DMS114 treated with DMSO at 0.1 percent for 48 hours (cell line): ENCODE data around the gene TMTC2.

Experiments used
- DNase-seq: peaks from one replicate; lab custom pipeline; 2025; ENCODE audit not compliant: unreplicated experiment; lab: John Stamatoyannopoulos, UW

The TMTC2 gene

DNA sequence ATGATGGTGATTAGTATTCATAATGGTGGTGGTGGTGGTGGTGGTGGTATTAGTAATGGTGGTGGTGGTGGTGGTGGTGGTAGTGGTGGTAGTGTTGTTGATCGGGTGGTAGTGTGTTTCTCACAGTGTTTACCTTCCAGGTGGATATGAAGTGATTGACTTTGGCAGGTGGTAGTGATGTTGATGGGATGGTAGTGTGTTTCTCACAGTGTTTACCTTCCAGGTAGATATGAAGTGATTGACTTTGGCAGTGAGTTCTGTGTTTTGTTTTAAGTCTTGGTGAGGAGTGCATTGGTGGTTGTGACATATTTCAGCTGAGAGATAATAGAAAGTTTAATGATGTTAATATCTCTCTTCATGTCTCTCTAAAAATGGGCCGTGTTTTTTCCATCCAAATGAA lies 189.4 kb downstream of the TMTC2 start:
- DNase-seq: no peak

DNA sequence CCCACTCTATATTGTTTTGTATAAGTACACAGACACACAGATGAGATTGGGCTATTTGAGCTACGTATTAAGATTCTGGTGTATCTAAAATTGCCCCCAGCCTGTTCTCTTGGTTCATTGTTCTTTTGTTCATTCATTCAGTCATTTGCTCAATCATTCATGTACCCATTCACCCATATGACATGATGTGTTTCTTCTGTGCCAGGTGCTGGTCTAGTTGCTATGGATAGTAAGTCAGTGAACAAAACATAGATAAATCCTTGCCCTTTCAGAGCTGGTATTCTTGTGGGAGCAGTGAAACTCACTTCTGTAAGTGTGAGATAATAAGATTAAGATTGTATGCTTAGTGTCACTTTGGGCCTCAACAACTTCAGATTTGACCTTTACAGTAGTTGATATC lies 191.3 kb downstream of the TMTC2 start:
- DNase-seq: no peak

DNA sequence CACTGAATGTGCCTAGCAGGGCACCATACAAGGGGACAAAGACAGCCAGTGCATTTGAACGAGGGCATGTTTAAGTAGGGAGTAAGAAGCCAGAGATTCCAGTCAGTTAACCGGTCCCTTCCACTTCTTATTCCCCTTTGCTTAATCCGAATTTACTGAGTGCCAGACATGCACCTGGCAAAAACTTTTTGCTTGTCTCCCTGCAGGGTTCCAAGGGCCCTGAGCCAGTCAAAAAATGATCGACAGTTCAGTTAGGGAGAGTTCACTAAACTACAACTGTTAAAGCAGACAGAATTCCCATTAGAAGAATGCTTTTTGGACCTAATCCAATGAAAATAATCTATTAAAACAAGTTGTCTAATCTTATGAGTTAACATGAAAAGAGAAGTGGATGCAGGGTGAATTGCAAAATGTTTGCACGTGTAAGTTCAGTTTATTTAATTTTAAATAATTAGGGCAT lies 193.8 kb downstream of the TMTC2 start:
- no peak for DNase-seq

GRCh38 chr12:82883394-82884355 lies 197.0 kb downstream of the TMTC2 start:
- DNase-seq: no peak

- DNase-seq: no peak
Measured at GRCh38 chr12:82886671-82887340, 200.1 kb downstream of the TMTC2 start.

GRCh38 chr12:82893896-82894295 lies 207.2 kb downstream of the TMTC2 start:
- DNase-seq: no peak

DNA sequence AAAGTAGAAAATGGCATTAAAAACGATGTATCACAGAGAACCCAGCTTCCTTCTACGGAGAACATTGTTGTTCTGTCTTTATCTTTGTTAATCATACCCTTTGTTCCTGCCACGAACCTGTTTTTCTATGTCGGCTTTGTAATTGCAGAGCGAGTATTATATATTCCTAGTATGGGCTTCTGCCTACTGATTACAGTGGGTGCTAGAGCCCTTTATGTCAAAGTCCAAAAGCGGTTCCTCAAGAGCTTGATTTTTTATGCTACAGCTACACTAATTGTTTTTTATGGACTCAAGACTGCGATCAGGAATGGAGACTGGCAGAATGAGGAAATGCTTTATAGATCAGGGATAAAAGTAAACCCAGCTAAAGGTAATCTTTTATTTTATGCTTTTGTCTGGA lies 209.6 kb downstream of the TMTC2 start:
- no peak for DNase-seq

DNA sequence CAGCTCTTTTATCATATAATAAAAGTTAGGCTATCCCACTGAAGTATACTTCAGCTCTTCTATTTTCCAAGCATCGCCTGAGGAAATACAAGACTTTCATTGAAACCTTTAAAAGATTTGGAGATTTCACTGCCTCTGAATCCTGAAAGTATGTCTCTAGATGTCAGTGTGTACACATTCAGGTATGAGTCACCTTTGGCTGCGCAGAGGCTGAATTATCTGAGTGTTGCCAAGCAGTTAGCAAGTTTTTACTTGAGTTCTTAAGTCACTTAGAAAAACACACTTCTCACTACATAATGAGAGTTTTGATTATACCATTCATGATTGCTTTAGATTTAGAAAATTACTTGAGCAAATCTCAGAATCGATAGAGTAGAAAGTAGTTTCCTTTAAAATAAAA lies 210.3 kb downstream of the TMTC2 start:
- DNase-seq: no peak

DNA sequence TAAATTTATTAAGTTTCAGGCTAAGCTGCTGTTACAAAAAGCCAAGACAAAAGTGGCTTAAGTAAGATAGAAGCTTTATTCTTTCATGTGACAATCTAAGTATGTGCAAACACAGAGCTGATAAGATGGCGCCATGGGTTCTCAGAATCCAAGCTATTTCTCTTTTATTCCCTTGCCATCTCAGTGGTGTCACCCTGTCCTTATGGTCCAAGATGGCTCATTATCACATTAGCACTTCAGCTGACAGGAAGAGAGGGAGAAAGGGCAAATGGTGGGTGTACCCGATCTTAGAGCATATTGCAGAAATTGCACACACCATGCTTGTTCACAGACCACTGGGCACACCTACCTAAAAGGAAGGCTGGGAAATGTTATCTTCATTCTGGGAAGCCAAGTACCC lies 211.7 kb downstream of the TMTC2 start:
- DNase-seq: no peak

GRCh38 chr12:82904219-82904790 lies 217.6 kb downstream of the TMTC2 start:
- DNase-seq: no peak

- no peak for DNase-seq
Measured at GRCh38 chr12:82910246-82910893, 223.7 kb downstream of the TMTC2 start.

DNA sequence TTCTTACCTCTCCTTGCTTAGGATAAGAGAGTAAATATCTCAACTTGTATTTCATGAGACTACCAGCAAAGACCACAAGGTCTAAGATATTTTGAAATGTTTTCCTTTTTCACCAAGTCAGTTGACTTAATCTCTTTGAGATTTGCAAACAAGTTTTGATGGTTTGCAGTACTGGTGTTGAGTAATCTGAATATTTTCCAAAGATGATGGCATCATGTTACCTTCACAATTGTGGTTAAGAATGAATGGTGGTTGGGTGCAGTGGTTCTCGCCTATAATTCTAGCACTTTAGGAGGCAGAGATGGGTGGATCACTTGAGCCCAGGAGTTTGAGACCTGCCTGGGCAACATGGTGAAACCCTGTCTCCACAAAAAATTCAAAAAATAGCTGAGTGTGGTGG lies 225.7 kb downstream of the TMTC2 start:
- no peak for DNase-seq

DNA sequence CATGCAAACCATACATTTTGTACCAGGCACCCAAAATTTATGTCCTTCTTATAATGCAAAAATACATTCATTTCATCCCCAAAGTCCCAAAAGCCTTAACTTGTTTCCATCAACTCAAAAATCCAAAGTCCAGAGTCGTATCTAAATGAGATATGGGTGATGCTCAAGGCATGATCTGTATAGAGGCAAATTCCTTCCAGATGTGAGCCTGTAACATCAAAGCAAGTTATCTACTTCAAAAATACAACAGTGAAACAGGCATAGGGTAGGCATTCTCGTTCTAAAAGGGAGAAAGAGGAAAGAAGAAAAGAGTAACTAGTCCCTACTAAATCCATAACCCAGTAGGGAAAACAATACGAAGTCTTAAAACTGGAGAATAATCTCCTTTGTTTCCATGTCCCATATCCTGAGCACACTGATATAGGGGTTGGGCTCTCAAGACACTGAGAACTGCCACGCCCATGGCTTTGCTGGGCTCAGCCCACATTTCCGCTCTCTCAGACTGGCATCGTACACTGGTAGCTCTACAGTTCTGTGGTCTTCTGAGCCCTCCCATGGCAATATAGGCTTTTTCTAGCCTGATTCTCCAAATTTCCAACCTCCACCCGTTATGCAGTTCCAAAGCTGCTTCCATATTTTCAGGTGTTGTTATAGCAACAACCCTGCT lies 232.8 kb downstream of the TMTC2 start:
- no peak for DNase-seq

DNA sequence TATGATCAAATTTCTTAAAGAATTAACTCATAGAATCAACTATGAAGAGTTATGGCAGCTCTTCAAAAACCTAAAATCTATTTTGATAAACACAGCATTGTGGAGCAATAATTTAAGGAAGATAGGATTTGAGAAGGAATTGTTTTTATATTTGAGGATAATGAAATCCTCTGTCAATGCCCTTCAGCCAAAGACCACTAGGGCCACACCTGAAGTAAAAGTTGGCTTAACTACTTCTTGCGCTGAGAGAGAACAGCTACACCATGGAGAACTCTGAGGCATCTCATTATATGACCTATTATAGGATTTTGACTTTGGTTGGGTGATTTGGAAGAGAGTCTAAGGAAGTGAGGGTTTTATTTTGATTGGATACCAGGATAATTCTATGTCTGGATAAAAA lies 237.2 kb downstream of the TMTC2 start:
- no peak for DNase-seq

DNA sequence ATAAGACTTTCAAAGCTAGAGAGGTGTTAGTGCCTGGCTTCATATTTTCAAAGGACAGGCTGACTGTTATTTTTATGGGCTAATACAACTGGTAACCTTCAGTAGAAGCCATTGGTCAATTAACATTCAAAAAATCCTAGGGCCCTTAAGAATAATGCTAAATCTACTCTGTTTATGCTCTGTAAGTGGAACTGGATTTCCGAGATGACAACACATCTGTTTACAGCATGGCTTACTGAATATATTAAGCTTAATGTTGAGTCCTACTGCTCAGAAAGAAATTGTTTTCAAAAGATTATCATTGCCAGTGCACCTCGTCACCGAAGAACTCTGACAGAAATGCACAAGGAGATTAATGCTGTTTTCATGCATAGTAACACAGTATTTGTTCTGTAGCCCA lies 239.9 kb downstream of the TMTC2 start:
- DNase-seq: no peak

GRCh38 chr12:82930301-82930700 lies 243.6 kb downstream of the TMTC2 start:
- DNase-seq: no peak

DNA sequence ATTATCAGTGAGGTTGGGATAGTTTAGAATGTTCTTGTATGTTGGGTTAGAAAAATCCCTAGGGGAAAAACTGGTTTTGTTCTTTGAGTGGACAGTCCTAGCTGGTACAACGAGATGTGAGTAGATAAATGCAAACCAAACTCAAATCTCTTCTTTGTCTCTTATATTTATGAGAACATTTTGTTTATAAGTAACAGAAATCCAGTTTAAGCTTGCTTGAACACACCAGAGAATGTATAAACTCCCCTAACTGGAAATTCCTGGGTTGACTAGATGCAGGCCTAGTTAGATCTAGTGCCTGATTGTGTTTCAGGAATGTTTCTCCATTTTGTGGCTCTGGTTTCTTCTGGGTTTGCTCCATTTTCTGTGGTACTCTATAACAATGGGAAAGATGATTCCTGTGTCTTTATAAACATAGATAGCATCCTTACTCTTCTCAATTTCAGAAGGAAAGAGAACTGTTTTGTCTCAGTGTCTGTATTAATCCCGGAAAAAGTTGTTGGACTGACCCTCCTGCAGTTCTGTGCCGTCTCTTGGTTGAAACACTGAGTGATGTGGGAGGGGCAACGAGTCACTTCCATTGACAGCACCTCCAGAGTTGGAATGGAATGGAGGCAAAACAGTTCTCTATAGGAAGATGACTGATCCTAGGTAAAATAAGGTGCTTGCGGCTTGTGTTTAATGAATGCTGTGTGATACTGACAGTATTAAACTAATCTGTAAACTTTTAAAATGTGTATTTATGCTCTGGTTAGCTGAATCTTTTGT lies 244.8 kb downstream of the TMTC2 start:
- DNase-seq: no peak

DNA sequence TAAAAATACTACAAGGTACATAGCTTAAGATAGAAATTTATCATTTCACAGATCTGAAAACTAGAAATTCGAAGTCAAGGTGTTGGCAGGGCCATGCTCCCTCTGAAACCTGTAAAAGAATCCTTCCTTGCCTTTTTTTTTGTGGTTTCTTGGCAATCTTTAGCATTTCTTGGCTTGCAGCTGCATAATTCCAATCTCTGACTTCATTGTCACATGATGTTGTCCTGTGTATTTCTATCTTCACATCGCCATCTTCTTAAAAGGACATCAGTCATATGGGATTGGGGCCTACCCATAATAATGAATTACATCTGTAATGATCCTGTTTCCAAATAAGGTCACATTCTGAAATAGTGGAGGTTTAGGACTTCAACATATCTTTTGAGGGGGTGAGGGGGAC lies 250.4 kb downstream of the TMTC2 start:
- DNase-seq: no peak

- DNase-seq: no peak
Measured at GRCh38 chr12:82942521-82942920, 255.8 kb downstream of the TMTC2 start.

DNA sequence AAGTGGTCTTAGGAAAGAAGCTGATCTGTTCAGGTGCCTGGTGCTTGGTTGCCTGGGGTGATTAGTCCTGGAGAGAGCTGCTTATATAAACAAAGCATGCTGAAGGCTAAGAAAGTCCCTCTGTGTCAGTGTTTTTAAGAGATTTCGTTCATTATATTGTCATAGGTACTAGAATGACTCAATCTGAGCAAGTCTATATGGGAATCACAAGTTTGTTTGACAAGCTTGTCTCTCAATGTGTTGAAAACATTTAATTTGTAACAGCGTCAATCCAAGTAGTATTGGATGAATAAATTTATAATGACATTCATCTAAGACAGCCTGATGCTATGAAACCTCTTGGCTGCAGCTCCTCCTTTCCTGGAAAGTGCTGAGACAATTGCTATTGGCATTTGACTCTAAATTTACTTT lies 256.3 kb downstream of the TMTC2 start:
- DNase-seq: no peak
